AG04449 (cell line): Measurements from ENCODE around the gene ARHGAP15.

Experiments used
- CTCF ChIA-PET: fragments of 350-600 bp; formaldehyde crosslinking; extraction: SDS; loops from one replicate; lab custom pipeline; 2021; ENCODE audit warnings: antibody characterized with exemption; lab: Yijun Ruan, JAX
- POLR2A ChIA-PET: fragments of 400-600, 350-600 bp; formaldehyde crosslinking; extraction: SDS; loops from one replicate; lab custom pipeline; 2020; ENCODE audit warnings: antibody characterized with exemption, inconsistent platforms; lab: Yijun Ruan, JAX
- DNase-seq: peaks from one replicate; pipeline ENCODE4 v3.0.0-alpha.2; 2010; ENCODE audit warnings: low read depth, low spot score
- H3K4me3 ChIP-seq: 2 replicates; pipeline ENCODE4 v1.5.1; 2011; ENCODE audit warnings: low read depth, mild to moderate bottlenecking, control low read depth, low read length
- TF ChIP-seq, protein P1 (sequence below): IDR thresholded peaks from one replicate; pipeline ENCODE4 v1.5.1; 2011; ENCODE audit warnings: mild to moderate bottlenecking, moderate library complexity, low read length, control low read depth, inconsistent platforms; ENCODE audit not compliant: insufficient read depth; ENCODE audit errors: missing control alignments

The ARHGAP15 gene

DNA sequence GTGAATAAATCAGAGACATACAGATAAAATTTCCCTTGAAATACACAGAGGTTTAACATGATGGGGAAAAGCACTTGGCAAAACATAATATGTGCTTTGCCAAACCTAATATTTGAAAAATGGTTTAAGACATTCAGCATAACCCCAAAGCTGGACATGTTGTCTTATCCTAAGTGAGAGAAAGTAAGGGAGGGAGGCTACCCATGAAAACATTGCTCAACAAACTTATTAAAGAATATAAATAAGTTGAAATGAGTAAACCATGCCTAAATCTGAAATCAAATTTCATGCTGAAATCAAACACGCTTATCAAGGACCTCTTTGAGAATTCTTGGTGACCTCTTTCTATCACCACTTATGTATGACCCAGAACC, 81.2 kb downstream of the ARHGAP15 start:
- POLR2A ChIA-PET, result no interaction called here
- no peak overlapping the region for H3K4me3 ChIP-seq
- TF ChIP-seq, protein P1, sequence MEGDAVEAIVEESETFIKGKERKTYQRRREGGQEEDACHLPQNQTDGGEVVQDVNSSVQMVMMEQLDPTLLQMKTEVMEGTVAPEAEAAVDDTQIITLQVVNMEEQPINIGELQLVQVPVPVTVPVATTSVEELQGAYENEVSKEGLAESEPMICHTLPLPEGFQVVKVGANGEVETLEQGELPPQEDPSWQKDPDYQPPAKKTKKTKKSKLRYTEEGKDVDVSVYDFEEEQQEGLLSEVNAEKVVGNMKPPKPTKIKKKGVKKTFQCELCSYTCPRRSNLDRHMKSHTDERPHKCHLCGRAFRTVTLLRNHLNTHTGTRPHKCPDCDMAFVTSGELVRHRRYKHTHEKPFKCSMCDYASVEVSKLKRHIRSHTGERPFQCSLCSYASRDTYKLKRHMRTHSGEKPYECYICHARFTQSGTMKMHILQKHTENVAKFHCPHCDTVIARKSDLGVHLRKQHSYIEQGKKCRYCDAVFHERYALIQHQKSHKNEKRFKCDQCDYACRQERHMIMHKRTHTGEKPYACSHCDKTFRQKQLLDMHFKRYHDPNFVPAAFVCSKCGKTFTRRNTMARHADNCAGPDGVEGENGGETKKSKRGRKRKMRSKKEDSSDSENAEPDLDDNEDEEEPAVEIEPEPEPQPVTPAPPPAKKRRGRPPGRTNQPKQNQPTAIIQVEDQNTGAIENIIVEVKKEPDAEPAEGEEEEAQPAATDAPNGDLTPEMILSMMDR, result no peak
- CTCF ChIA-PET, result no interaction called here
- DNase-seq, result no peak

DNA sequence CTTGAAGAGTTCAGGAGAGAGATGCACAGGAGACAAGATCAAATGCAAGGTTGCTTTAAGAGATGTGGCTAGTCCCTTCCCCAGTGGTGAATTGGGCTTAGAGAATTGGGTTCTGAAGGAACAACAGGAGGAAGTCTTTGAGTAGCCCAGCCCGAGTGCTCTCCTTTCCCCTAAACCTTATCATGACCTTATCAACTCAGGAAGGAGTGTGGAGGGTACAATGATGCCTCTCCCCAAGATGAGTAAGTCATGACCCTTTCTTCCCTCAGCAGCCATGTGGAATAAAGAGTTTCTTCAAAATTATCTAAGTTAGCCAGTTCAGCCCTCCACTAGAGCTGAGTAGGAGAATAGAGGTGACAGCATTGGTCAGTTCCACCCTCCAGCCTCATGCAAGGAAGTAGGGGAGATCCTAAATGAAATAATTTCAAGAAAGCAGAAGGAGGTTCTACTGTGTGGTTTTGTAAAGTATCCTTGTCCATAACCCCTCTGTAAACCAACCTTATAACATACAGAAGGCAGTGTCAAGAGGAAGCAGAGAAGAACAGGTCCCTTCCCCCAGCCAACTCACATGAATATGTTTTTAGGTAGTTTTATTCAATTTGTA, 88.4 kb downstream of the ARHGAP15 start:
- no peak overlapping the region for H3K4me3 ChIP-seq
- no peak for DNase-seq
- TF ChIP-seq, protein P1, result no peak
- ChIA-PET CTCF (no interaction called here), POLR2A (no interaction called here)

DNA sequence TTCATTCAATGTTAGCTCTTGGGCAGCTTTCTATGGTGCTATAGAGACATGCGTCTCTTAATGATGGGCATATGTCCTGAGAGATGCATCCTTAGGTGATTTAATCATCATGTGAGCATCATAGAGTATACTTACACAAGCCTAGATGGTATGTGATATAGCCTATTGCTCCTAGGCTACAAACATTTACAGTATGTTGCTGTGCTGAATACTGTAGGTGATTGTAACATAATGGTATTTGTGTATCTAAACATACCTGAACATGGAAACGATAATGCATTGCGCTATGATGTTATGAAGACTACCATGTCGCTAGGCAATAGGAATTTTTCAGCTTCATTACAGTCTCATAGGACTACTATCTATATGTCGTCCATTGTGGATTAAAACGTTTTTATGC, 89.4 kb downstream of the ARHGAP15 start:
- ChIA-PET POLR2A (no interaction called here), CTCF (no interaction called here)
- TF ChIP-seq, protein P1, result no peak
- H3K4me3 ChIP-seq, result no peak overlapping the region
- DNase-seq, result no peak

DNA sequence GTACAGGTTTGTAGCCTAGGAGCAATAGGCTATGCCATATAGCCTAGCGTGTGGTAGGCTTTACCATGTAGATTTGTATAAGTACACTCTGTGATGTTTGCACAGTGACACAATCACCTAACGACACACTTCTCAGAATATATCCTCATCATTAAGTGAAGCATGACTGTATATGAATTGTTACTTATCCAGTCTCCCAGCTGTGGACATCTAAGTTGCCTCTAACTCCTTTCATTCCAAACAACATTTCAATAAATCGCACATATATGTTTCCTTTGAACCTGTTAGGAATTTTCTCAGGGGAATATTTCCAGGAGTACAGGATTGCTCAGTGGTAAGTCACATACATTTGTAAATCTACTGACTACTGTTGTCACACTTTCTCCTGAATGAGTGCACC, 90.0 kb downstream of the ARHGAP15 start:
- TF ChIP-seq, protein P1, result no peak
- CTCF ChIA-PET, result no interaction called here
- H3K4me3 ChIP-seq, result no peak overlapping the region
- POLR2A ChIA-PET, result no interaction called here
- no peak for DNase-seq

- ChIA-PET POLR2A (no interaction called here), CTCF (interaction anchor here (2.6 kb wide), 1 partner anchor 189 kb away, joined by 6 read pairs; no protein-coding TSS in a partner anchor)
- TF ChIP-seq, protein P1, result no peak
- no peak for DNase-seq
- no peak overlapping the region for H3K4me3 ChIP-seq
These were observed 94.3 kb downstream of the ARHGAP15 start for GRCh38 chr2:143223556-143223955.

- no peak for DNase-seq
- ChIA-PET POLR2A (no interaction called here), CTCF (no interaction called here)
- no peak overlapping the region for H3K4me3 ChIP-seq
- TF ChIP-seq, protein P1, result no peak
These were observed 96.7 kb downstream of the ARHGAP15 start for GRCh38 chr2:143225931-143226330.
